HCT116 (cell line): ENCODE measurements around the gene MKNK1. TPM values are rescaled to one million over a fixed set of nuclear protein-coding genes. Genes with fewer than 3 reads are reported as not detected.

Source experiments
- ATAC-seq: fragments of 200-7000 bp; cut with Tn5 transposase; 2 replicates; pipeline ENCODE4 v1.9.1; 2020; ENCODE audit warnings: mild to moderate bottlenecking, moderate library complexity
- BruUV-seq: library from RNA; stranded (reverse); fragments of 400-500 nt; replicated peaks from 2 replicates; lab custom pipeline; 2021; lab: Mats Ljungman, UMichigan
- CTCF ChIA-PET: fragments of 300-600 bp; sonication (Branson Sonifier 250); formaldehyde crosslinking; loops from one replicate; lab custom pipeline; 2021; ENCODE audit warnings: antibody characterized with exemption; lab: Charles Lee
- POLR2A ChIA-PET: fragments of 300-600, 350-600 bp; sonication (Branson Sonifier 250); formaldehyde crosslinking; loops from one replicate; lab custom pipeline; 2021; ENCODE audit warnings: antibody characterized with exemption; lab: Charles Lee
- RAD21 ChIA-PET, 2 experiments: fragments of 300-600 bp; sonication (Branson Sonifier 250); formaldehyde crosslinking; loops; one replicate each; lab custom pipeline; 2023; ENCODE audit warnings: low total read pairs in 2 of 2; ENCODE audit not compliant: uncharacterized antibody in 2 of 2, unreplicated experiment in 2 of 2, low non-redundant PET in 1 of 2; lab: Charles Lee
- DNase-seq: peaks from one replicate; pipeline ENCODE4 v3.0.0-alpha.2; 2010; ENCODE audit warnings: low read depth, low spot score
- H2AFZ ChIP-seq: fragments of 200-600 bp; shearing (Covaris generic), sonication (generic); 2 replicates; pipeline ENCODE4 v1.6.1; 2017; ENCODE audit warnings: low read depth, mixed run types, mixed read lengths, antibody characterized with exemption, low read length; ENCODE audit not compliant: poor library complexity, severe bottlenecking
- H3K27ac ChIP-seq: 2 replicates; pipeline ENCODE4 v1.5.1; 2012; ENCODE audit warnings: low read depth, low read length
- H3K27me3 ChIP-seq: fragments of 200-600 bp; sonication (generic); 2 replicates; pipeline ENCODE4 v1.6.1; 2016; ENCODE audit warnings: mixed run types, low read length, mixed read lengths; ENCODE audit not compliant: insufficient read depth
- H3K36me3 ChIP-seq, 2 experiments: fragments of 200-500 bp in 1 of 2; fragments of 200-600 bp in 1 of 2; sonication (Bioruptor generic) in 1 of 2; sonication (generic) in 1 of 2; 2 replicates each; pipeline versions ENCODE4 v1.5.1 to v1.6.1; 2014 to 2016; ENCODE audit warnings: low read length in 2 of 2, inconsistent platforms in 1 of 2, mixed read lengths in 1 of 2, mixed run types in 1 of 2; ENCODE audit not compliant: insufficient read depth in 2 of 2, control insufficient read depth in 1 of 2
- H3K4me1 ChIP-seq, 2 experiments: fragments of 200-600 bp in 1 of 2; sonication (generic) in 1 of 2; 2 replicates each; pipeline versions ENCODE4 v1.5.1 to v1.6.1; 2012 to 2017; ENCODE audit warnings: low read length in 2 of 2, inconsistent platforms in 1 of 2, mild to moderate bottlenecking in 1 of 2, mixed read lengths in 1 of 2, mixed run types in 1 of 2, moderate library complexity in 1 of 2; ENCODE audit not compliant: insufficient read depth in 2 of 2, control insufficient read depth in 1 of 2
- H3K4me2 ChIP-seq: fragments of 200-600 bp; sonication (generic); 2 replicates; pipeline ENCODE4 v1.6.1; 2017; ENCODE audit warnings: mixed run types, low read length, mixed read lengths
- H3K4me3 ChIP-seq, 2 experiments: fragments of 200-600 bp in 1 of 2; sonication (generic) in 1 of 2; replicated peaks in 1 of 2; 2 replicates each; pipeline ENCODE4 v1.5.1; 2011 to 2016; ENCODE audit warnings: low read length in 2 of 2, control low read depth in 1 of 2, low read depth in 1 of 2, mild to moderate bottlenecking in 1 of 2, mixed read lengths in 1 of 2, mixed run types in 1 of 2
- H3K79me2 ChIP-seq: fragments of 200-600 bp; sonication (generic); 2 replicates; pipeline ENCODE4 v1.6.1; 2017; ENCODE audit warnings: mild to moderate bottlenecking, mixed run types, low read length, moderate library complexity, mixed read lengths; ENCODE audit not compliant: insufficient read depth
- H3K9ac ChIP-seq: fragments of 200-600 bp; sonication (generic); 2 replicates; pipeline ENCODE4 v1.6.1; 2016; ENCODE audit warnings: low read length, mixed read lengths
- H3K9me2 ChIP-seq: fragments of 200-600 bp; sonication (generic), shearing (Covaris generic); 2 replicates; pipeline ENCODE4 v1.6.1; 2017; ENCODE audit warnings: mixed run types, mild to moderate bottlenecking, moderate library complexity; ENCODE audit not compliant: insufficient read depth
- H3K9me3 ChIP-seq, 2 experiments: fragments of 200-500 bp in 1 of 2; fragments of 200-600 bp in 1 of 2; sonication (Bioruptor generic) in 1 of 2; sonication (generic) in 1 of 2; 2 replicates each; pipeline ENCODE4 v1.6.1; 2014 to 2017; ENCODE audit warnings: low read length in 2 of 2, mixed read lengths in 2 of 2, inconsistent platforms in 1 of 2, low read depth in 1 of 2, mild to moderate bottlenecking in 1 of 2, mixed run types in 1 of 2, moderate library complexity in 1 of 2; ENCODE audit not compliant: control insufficient read depth in 1 of 2, insufficient read depth in 1 of 2
- H4K20me1 ChIP-seq: fragments of 200-600 bp; sonication (generic), shearing (Covaris generic); 2 replicates; pipeline ENCODE4 v1.6.1; 2017; ENCODE audit warnings: mixed run types, mild to moderate bottlenecking, moderate library complexity; ENCODE audit not compliant: insufficient read depth
- ATF3 ChIP-seq: IDR thresholded peaks from 2 replicates; pipeline ENCODE4 v1.6.1; 2012
- CBX3 ChIP-seq: IDR thresholded peaks from 2 replicates; pipeline ENCODE4 v1.6.1; 2012; ENCODE audit warnings: low read depth
- CEBPB ChIP-seq: IDR thresholded peaks from 2 replicates; pipeline ENCODE4 v1.6.1; 2012; ENCODE audit warnings: low read depth
- CTCF ChIP-seq, 3 experiments: fragments of 200-600 bp in 1 of 3; sonication (generic) in 1 of 3; IDR thresholded peaks in 2 of 3; conservative IDR thresholded peaks in 1 of 3; 2 replicates each; pipeline ENCODE4 v1.5.1; 2012 to 2017; ENCODE audit warnings: low read depth in 2 of 3, low read length in 2 of 3, antibody characterized with exemption in 1 of 3, borderline replicate concordance in 1 of 3, control low read depth in 1 of 3, mild to moderate bottlenecking in 1 of 3, mixed read lengths in 1 of 3, mixed run types in 1 of 3, moderate library complexity in 1 of 3; ENCODE audit not compliant: insufficient read depth in 1 of 3
- EGR1 ChIP-seq: IDR thresholded peaks from 2 replicates; pipeline ENCODE4 v1.6.1; 2012; ENCODE audit warnings: low read depth
- ELF1 ChIP-seq: IDR thresholded peaks from 2 replicates; pipeline ENCODE4 v1.6.1; 2012; ENCODE audit warnings: low read depth, borderline replicate concordance
- EZH2 ChIP-seq: fragments of 200-600 bp; sonication (generic); IDR thresholded peaks from 2 replicates; pipeline ENCODE4 v1.6.1; 2017; ENCODE audit warnings: antibody characterized with exemption, mixed run types
- FOSL1 ChIP-seq: IDR thresholded peaks from 2 replicates; pipeline ENCODE4 v1.6.1; 2012; ENCODE audit warnings: low read depth
- JUND ChIP-seq: IDR thresholded peaks from 2 replicates; pipeline ENCODE4 v1.6.1; 2012
- MAX ChIP-seq: IDR thresholded peaks from 2 replicates; pipeline ENCODE4 v1.6.1; 2012
- POLR2A ChIP-seq: IDR thresholded peaks from 2 replicates; pipeline ENCODE4 v1.7.0; 2011; ENCODE audit warnings: borderline replicate concordance; ENCODE audit not compliant: insufficient read depth, insufficient read length; ENCODE audit errors: extremely low read depth
- RAD21 ChIP-seq: IDR thresholded peaks from 2 replicates; pipeline ENCODE4 v1.6.1; 2012; ENCODE audit warnings: low read depth, mild to moderate bottlenecking
- REST ChIP-seq: IDR thresholded peaks from 2 replicates; pipeline ENCODE4 v1.6.1; 2012; ENCODE audit warnings: low read depth
- SIN3A ChIP-seq: IDR thresholded peaks from 2 replicates; pipeline ENCODE4 v1.6.1; 2012; ENCODE audit warnings: low read depth
- SP1 ChIP-seq: IDR thresholded peaks from 2 replicates; pipeline ENCODE4 v1.6.1; 2012; ENCODE audit warnings: low read depth
- SRF ChIP-seq: IDR thresholded peaks from 2 replicates; pipeline ENCODE4 v1.6.1; 2012; ENCODE audit warnings: low read depth
- TCF7L2 ChIP-seq: IDR thresholded peaks from 2 replicates; pipeline ENCODE4 v1.7.0; 2011; ENCODE audit warnings: borderline replicate concordance, inconsistent platforms; ENCODE audit not compliant: insufficient read depth, insufficient read length; ENCODE audit errors: extremely low read depth
- ZBTB33 ChIP-seq: IDR thresholded peaks from 2 replicates; pipeline ENCODE4 v1.6.1; 2011; ENCODE audit warnings: mild to moderate bottlenecking, low read length, moderate library complexity; ENCODE audit not compliant: insufficient replicate concordance; ENCODE audit errors: extremely low read depth
- ZFX ChIP-seq: fragments of 450-650 bp; IDR thresholded peaks from 2 replicates; pipeline ENCODE4 v1.6.1; 2017
- ZNF274 ChIP-seq: fragments of 200-500 bp; sonication (Bioruptor generic); IDR thresholded peaks from 2 replicates; pipeline ENCODE4 v1.6.1; 2014; ENCODE audit warnings: mild to moderate bottlenecking, low read depth, low read length, inconsistent platforms
- intact Hi-C: fragments of 100-400 bp; cut with micrococcal nuclease; formaldehyde crosslinking; loops from 2 replicates; pipeline ENCODE4 v1.10.0; 2022
- total RNA-seq: library from RNA; stranded (reverse); gene quantifications from one replicate; pipeline ENCODE4 v1.2.1, GENCODE V29; 2021; ENCODE audit not compliant: unreplicated experiment

The MKNK1 gene
- total RNA-seq, 1 experiment from 2014 or later, result 30.9 TPM

GRCh38 chr1:46552357-46553237 is 51.5 kb downstream of the MKNK1 start:
- Histone ChIP-seq H3K4me3 (no peak overlapping the region), H3K36me3 (no peaks in the 10 kb centered on the region), H3K4me1 (peaks cover 0 to 13% of the 10 kb centered on the region in 2 experiments; a peak in 2 of 4 replicates), H3K9ac (no peak overlapping the region), H3K27ac (no peak overlapping the region), H4K20me1 (no peaks in the 10 kb centered on the region; the same call in 1 of the 2 replicates), H3K4me2 (no peak overlapping the region), H3K79me2 (no peaks in the 10 kb centered on the region), H3K9me2 (no peaks in the 10 kb centered on the region), H2AFZ (no peak overlapping the region)
- RAD21 ChIA-PET, result no interaction called here
- no TSS peak for BruUV-seq
- POLR2A ChIA-PET, result no interaction called here
- no peak for ATAC-seq
- CTCF ChIA-PET, result no interaction called here
- intact Hi-C loops, result no loop called here
- no peak for DNase-seq
- TF ChIP-seq CBX3 (no peak), EGR1 (no peak), REST (no peak), CEBPB (no peak), SP1 (no peak), TCF7L2 (no peak), ZBTB33 (no peak), SRF (no peak), FOSL1 (no peak), ZFX (no peak), EZH2 (no peak), CTCF (IDR thresholded peaks at IDR 0.05 in 2 of 3, conservative IDR thresholded peaks at IDR 0.05 in 1 of 3; ENCODE audit: borderline replicate concordance in 1 of 3, insufficient read depth in 1 of 3, low read depth in 2 of 3, low read length in 2 of 3) (no peak), MAX (no peak), ATF3 (no peak), RAD21 (no peak), SIN3A (no peak), POLR2A (no peak), ZNF274 (no peak), JUND (no peak), ELF1 (no peak)
- TF ChIP-seq, all 23 proteins: peak for 0
- Histone ChIP-seq H3K27me3 (no peaks in the 10 kb centered on the region), H3K9me3 (no peaks in the 10 kb centered on the region)
